Lower leg skin (tissue), 3 donors: ENCODE data around the gene GFPT1.

Source experiments
- POLR2A ChIP-seq, 2 donors: fragments of 450-650 bp; IDR thresholded peaks; one replicate each; pipeline ENCODE4 v1.6.1; 2016 to 2017; ENCODE audit warnings: antibody characterized with exemption in 2 of 2, mild to moderate bottlenecking in 1 of 2, moderate library complexity in 1 of 2
- TF ChIP-seq, protein P1 (sequence below), 3 donors: fragments of 450-650 bp; IDR thresholded peaks; one replicate each; pipeline ENCODE4 v1.5.1; 2016; ENCODE audit warnings: antibody characterized with exemption in 3 of 3, mild to moderate bottlenecking in 3 of 3, moderate library complexity in 2 of 3

- TF ChIP-seq POLR2A (IDR thresholded peaks at IDR 0.05), result no peak
- TF ChIP-seq, protein P1, sequence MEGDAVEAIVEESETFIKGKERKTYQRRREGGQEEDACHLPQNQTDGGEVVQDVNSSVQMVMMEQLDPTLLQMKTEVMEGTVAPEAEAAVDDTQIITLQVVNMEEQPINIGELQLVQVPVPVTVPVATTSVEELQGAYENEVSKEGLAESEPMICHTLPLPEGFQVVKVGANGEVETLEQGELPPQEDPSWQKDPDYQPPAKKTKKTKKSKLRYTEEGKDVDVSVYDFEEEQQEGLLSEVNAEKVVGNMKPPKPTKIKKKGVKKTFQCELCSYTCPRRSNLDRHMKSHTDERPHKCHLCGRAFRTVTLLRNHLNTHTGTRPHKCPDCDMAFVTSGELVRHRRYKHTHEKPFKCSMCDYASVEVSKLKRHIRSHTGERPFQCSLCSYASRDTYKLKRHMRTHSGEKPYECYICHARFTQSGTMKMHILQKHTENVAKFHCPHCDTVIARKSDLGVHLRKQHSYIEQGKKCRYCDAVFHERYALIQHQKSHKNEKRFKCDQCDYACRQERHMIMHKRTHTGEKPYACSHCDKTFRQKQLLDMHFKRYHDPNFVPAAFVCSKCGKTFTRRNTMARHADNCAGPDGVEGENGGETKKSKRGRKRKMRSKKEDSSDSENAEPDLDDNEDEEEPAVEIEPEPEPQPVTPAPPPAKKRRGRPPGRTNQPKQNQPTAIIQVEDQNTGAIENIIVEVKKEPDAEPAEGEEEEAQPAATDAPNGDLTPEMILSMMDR (IDR thresholded peaks at IDR 0.05), result no peak
Measured at GRCh38 chr2:69291721-69292120, 95.3 kb downstream of the GFPT1 start.
